GM12875 (cell line): Measurements from ENCODE around the gene HIVEP1.

Source experiments
- H3K4me3 ChIP-seq: one replicate; pipeline ENCODE4 v1.5.1; 2011; ENCODE audit warnings: low read depth, low read length, control low read depth
- TF ChIP-seq, protein P1 (sequence below): IDR thresholded peaks from 2 replicates; pipeline ENCODE4 v1.5.1; 2011; ENCODE audit warnings: low read depth, mild to moderate bottlenecking, control low read depth, inconsistent platforms, low read length, moderate library complexity, borderline replicate concordance; ENCODE audit not compliant: insufficient read depth

HIVEP1 gene

DNA sequence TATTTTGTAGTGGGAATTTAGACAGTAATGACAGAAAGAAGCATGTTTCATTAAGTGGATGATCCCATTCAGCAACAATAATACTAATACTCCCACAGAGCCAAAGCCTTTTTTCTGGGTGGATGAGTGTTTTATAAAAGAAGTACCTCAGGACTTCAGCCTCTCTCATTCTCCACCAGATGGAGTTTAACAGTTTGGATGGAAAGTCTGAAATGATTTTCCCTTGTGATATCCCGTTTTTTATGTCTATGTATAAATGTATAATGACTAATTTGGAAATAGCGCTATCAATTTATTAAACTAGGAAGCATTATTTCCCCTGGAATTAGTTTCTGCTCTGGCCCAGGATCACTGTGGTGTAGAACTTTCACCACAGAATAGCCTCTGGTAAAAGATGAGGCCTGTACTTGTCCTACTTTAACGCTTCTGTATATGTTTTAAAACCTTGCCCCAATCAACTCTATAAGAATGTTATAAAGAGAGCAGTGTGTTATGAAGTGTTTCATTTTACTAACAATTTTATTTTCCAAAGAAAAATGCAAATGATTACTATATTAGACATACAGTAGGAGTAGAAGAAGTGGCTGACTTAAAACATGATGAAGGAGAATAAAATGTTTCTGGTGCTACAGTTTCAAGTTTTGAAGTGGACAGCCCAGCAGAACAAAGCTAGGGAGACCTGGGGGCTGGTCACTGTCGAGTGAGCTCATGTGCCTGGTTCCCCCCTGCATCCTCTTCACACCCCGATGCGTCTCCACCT lies 135.6 kb downstream of the HIVEP1 start:
- TF ChIP-seq, protein P1, sequence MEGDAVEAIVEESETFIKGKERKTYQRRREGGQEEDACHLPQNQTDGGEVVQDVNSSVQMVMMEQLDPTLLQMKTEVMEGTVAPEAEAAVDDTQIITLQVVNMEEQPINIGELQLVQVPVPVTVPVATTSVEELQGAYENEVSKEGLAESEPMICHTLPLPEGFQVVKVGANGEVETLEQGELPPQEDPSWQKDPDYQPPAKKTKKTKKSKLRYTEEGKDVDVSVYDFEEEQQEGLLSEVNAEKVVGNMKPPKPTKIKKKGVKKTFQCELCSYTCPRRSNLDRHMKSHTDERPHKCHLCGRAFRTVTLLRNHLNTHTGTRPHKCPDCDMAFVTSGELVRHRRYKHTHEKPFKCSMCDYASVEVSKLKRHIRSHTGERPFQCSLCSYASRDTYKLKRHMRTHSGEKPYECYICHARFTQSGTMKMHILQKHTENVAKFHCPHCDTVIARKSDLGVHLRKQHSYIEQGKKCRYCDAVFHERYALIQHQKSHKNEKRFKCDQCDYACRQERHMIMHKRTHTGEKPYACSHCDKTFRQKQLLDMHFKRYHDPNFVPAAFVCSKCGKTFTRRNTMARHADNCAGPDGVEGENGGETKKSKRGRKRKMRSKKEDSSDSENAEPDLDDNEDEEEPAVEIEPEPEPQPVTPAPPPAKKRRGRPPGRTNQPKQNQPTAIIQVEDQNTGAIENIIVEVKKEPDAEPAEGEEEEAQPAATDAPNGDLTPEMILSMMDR: no peak
- H3K4me3 ChIP-seq: no peak overlapping the region

DNA sequence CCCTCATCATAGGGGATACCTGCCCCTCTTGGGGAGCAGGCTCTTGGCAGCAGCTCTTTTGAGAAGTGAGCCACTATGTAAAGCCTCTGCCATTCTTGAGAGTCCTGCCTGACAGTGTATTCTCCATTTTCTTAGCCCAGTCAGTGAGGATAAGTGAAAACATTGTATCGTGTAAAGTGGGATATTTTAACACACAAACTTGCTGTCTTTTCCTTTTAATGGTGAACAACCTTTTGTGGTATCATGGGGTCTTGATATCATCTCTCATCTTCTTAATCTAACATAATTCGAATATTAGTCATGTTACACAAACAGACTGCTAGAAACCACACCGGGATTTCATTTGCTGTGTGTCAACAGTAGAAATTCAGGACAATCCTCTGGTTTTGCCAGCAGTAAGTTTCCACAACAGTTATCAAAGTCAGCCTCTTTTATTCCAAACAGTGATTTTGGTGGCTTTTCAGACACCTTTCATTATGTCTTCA lies 136.2 kb downstream of the HIVEP1 start:
- TF ChIP-seq, protein P1: no peak
- H3K4me3 ChIP-seq: no peak overlapping the region

DNA sequence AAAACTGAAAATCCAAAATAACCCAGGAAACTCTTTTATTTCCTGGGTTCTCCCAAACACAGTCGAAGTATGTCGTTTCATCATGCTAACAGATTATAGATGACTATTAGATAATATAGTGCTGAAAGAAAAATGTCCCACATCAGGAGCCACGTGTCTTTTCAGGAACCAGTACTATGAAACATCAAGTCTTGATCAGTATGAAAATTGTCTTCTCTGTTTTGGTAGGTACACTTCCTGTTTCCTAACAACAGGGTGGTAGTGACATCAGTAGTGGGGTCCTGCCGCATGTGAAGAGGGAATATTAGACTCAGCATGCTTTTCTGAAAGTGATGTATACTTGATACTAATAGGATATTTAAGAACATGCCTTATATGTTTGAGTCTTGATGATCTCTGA lies 136.7 kb downstream of the HIVEP1 start:
- TF ChIP-seq, protein P1: no peak
- H3K4me3 ChIP-seq: no peak overlapping the region

DNA sequence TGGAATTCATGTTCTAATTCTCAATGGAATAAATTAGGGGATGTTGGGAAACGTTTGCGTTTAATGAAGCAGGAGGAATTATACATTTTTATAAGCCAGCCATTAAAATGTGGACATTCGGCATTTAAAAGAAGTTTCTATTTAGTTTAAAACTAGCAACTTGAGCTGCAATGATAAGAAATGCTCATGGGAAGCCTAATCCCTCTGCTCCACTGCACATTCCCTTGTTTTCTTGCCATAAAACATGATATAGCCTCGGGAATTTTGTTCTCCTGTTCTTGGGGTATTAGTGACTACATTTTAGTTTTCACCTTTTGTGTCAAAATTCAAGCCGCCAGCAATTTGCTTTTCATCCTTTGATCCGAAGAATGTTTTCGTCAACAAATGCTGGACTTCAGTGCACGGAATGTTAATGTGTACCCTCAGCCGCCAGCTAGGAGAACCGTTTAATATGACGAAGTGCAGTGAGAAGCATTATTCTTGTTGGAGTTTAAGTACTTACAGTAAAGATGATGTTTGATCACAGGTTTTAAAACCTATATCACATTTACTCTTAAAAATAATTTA lies 137.9 kb downstream of the HIVEP1 start:
- no peak overlapping the region for H3K4me3 ChIP-seq
- TF ChIP-seq, protein P1: no peak

DNA sequence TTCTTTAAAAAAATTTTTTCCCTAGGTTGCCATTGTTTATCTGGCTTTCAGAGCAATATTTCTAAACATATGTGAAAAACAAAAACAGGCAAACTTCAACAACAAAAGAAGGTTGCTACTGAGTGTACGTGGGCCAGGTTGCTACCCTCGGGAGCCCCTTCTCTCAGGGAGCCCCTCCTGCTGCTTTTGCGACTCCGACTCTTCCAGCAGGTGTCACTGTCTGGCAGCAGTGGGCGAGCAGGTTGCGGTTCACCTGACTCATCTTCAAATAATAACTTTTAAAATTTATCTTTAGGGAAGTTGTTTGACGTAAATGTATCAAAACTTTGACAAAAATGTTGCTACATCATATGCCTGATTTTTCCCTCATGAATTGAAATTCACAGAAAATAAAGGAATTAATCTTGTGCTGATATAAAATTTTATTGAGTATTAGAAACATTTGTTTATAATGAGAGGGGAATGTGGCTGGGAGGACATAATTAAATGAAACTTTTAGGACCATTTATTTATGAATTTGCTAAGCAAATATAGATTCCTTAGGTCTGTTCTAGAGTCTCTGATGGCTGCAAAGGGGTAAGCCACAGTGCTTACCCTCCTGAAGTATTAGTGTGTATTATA lies 138.8 kb downstream of the HIVEP1 start:
- H3K4me3 ChIP-seq: no peak overlapping the region
- TF ChIP-seq, protein P1: peak; percentile 53; the same call in 1 of the 2 replicates

DNA sequence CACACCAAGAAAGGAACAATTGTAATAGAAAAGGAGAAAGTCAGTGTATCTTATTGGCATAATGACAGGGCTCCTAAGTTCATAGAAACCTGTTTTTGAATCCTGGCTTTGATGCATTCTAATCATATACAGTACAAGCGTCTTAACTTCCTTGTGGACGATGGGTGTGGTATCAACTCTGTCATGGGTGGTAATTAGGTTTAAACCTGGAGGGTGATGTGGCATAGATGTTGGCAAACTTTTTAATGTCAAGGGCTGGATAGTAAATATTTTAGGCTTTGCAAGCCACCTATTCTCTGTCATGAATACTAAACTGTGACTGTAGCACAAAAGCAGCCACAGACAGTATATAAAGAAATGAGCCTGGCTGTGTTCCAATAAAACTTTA lies 139.3 kb downstream of the HIVEP1 start:
- no peak overlapping the region for H3K4me3 ChIP-seq
- TF ChIP-seq, protein P1: no peak
